ENCODE measurements around the gene HIF1A.

HIF1A gene

GRCh38 chr14:61797309-61797708 lies 102.0 kb downstream of the HIF1A start:
- POLR2A ChIA-PET, result no interaction called here
- TF ChIP-seq CTCF (IDR thresholded peaks at IDR 0.05; ENCODE audit: insufficient read depth, low read length, missing control alignments), result no peak
- no peak for DNase-seq (ENCODE audit: low read depth, low spot score)
- CTCF ChIA-PET, result interaction anchor here (1.5 to 1.6 kb wide), 2 partner anchors 10 to 41 kb away, joined by 3 to 8 read pairs; no protein-coding TSS in a partner anchor
- no peak overlapping the region for H3K4me3 ChIP-seq (ENCODE audit: low read depth, low read length)
